ENCODE results near the gene ANK2.

The ANK2 gene

GRCh38 chr4:113101669-113102068 lies 52.2 kb downstream of the ANK2 start:
- no peak for DNase-seq

- DNase-seq = no peak
These were observed 54.1 kb downstream of the ANK2 start for GRCh38 chr4:113103556-113103955.

- no peak for DNase-seq
These were observed 56.7 kb downstream of the ANK2 start for GRCh38 chr4:113106108-113106507.

GRCh38 chr4:113109106-113109718 lies 59.8 kb downstream of the ANK2 start:
- no peak for DNase-seq

GRCh38 chr4:113112338-113112978 lies 63.0 kb downstream of the ANK2 start:
- no peak for DNase-seq

- no peak for DNase-seq
These were observed 63.7 kb downstream of the ANK2 start for GRCh38 chr4:113113151-113113550.

- DNase-seq = no peak
These were observed 65.4 kb downstream of the ANK2 start for GRCh38 chr4:113114884-113115283.

GRCh38 chr4:113116414-113117357 lies 67.2 kb downstream of the ANK2 start:
- DNase-seq = no peak

- no peak for DNase-seq
These were observed 67.9 kb downstream of the ANK2 start for GRCh38 chr4:113117358-113117702.

- no peak for DNase-seq
These were observed 72.6 kb downstream of the ANK2 start for GRCh38 chr4:113122066-113122465.

GRCh38 chr4:113125418-113125817 lies 76.0 kb downstream of the ANK2 start:
- no peak for DNase-seq

GRCh38 chr4:113131136-113131535 lies 81.7 kb downstream of the ANK2 start:
- DNase-seq = no peak

- DNase-seq = no peak
These were observed 82.2 kb downstream of the ANK2 start for GRCh38 chr4:113131621-113132020.

GRCh38 chr4:113141901-113142346 lies 92.5 kb downstream of the ANK2 start:
- DNase-seq = no peak

- no peak for DNase-seq
These were observed 92.9 kb downstream of the ANK2 start for GRCh38 chr4:113142351-113142750.

- DNase-seq = no peak
These were observed 94.6 kb downstream of the ANK2 start for GRCh38 chr4:113144091-113144490.

GRCh38 chr4:113145147-113145518 lies 95.7 kb downstream of the ANK2 start:
- no peak for DNase-seq

- no peak for DNase-seq
These were observed 96.3 kb downstream of the ANK2 start for GRCh38 chr4:113145519-113146291.

- no peak for DNase-seq
These were observed 97.5 kb downstream of the ANK2 start for GRCh38 chr4:113146876-113147358.

GRCh38 chr4:113147498-113148111 lies 98.2 kb downstream of the ANK2 start:
- no peak for DNase-seq

- no peak for DNase-seq
These were observed 99.5 kb downstream of the ANK2 start for GRCh38 chr4:113148925-113149324.

- DNase-seq = no peak
These were observed 104.2 kb downstream of the ANK2 start for GRCh38 chr4:113153529-113154101.
